Measurements from ENCODE around the gene MKI67.

DNA sequence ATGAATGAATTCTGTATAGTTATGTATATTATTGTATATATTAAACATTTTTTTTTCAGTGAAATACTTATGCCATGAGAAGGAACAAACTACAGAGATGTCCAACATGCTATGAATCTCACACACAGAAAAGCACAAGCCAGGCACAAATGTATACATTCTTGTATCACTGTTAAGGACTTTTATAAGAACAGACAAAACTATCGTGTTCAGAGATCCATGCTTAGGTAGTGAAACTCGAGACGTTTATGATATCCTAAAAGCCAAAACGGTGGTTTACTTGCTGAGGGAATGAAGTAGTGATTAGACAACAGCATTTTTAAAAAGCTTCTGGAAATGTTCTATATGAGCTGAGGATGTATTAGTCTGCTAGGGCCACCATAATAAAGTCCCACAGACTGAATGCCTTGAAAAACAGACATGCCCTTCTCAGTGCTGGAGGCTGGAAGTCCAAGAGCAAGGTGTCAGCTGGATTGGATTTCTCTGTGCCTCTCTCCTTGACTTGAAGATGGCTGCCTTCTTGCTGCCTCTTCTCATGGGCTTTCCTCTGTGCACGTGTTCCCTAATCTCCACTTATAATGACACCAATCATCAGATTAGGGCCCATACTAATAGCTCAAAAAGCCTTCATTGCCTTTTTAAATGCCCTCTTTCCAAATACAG, 4.3 kb downstream of the MKI67 start:
- TF ChIP-seq, protein P1, sequence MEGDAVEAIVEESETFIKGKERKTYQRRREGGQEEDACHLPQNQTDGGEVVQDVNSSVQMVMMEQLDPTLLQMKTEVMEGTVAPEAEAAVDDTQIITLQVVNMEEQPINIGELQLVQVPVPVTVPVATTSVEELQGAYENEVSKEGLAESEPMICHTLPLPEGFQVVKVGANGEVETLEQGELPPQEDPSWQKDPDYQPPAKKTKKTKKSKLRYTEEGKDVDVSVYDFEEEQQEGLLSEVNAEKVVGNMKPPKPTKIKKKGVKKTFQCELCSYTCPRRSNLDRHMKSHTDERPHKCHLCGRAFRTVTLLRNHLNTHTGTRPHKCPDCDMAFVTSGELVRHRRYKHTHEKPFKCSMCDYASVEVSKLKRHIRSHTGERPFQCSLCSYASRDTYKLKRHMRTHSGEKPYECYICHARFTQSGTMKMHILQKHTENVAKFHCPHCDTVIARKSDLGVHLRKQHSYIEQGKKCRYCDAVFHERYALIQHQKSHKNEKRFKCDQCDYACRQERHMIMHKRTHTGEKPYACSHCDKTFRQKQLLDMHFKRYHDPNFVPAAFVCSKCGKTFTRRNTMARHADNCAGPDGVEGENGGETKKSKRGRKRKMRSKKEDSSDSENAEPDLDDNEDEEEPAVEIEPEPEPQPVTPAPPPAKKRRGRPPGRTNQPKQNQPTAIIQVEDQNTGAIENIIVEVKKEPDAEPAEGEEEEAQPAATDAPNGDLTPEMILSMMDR (IDR thresholded peaks at IDR 0.05; ENCODE audit: low read depth, low read length, poor library complexity, severe bottlenecking) = no peak
- TF ChIP-seq EZH2phosphoT487 (IDR thresholded peaks at IDR 0.05; ENCODE audit: borderline replicate concordance, low read length) = no peak

Data from DOHH2 (cell line).